ENCODE data around the gene ALKBH7. TPM values are rescaled to one million over a fixed set of nuclear protein-coding genes. Genes with fewer than 3 reads are reported as not detected.
"Not testable (repeated sequence)": the region's sequence is repeated elsewhere in the genome, so short reads cannot be mapped to it uniquely, and the experiment has no call there.

ALKBH7 gene
- total RNA-seq, 1 donor from 2014 or later = 59.2 TPM

- peak; percentile 99 for DNase-seq
Observed at GRCh38 chr19:6373096-6373812, 660 bp downstream of the ALKBH7 start.

GRCh38 chr19:6373813-6374108 is 1.2 kb downstream of the ALKBH7 start:
- no peak for DNase-seq

DNA sequence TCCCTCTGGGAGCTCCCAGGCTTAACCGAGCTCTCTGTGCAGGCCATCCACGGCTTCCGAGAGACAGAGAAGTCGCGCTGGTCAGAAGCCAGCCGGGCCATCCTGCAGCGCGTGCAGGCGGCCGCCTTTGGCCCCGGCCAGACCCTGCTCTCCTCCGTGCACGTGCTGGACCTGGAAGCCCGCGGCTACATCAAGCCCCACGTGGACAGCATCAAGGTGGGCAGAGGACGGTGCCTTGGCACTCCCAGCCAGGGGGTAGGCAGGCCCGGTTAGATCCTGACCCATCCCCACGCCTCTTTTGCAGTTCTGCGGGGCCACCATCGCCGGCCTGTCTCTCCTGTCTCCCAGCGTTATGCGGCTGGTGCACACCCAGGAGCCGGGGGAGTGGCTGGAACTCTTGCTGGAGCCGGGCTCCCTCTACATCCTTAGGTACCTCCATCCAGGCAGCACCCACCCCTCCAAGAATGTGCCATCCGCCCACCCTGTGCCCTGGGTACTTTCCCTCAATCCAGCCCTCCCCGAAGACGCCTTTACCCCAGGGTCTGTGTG is 1.6 kb downstream of the ALKBH7 start:
- DNase-seq = no peak

DNA sequence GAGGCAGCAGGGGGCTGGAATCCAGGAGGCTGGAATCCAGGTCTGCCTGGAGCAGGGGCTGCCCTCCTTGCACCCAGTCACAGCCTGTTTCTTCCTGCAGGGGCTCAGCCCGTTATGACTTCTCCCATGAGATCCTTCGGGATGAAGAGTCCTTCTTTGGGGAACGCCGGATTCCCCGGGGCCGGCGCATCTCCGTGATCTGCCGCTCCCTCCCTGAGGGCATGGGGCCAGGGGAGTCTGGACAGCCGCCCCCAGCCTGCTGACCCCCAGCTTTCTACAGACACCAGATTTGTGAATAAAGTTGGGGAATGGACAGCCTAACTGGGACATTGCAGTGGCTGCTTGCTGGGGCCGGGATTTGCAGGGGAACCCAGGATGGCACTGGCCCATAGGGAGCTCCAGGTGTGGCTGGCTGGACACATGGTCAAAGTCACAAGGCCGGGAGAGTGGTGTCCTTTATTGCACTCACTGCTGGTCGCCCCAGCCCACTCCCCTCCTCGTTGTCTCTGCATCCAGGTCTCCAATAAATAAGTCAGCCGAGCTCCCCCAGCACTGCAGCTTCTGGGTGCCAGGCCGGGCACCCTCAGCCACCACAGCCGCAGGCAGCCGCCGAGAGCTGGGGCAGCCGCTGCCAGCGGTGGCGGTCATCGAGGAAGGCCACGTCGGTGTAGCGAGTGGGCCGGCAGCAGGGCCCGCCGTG is 2.3 kb downstream of the ALKBH7 start:
- DNase-seq = no peak

DNA sequence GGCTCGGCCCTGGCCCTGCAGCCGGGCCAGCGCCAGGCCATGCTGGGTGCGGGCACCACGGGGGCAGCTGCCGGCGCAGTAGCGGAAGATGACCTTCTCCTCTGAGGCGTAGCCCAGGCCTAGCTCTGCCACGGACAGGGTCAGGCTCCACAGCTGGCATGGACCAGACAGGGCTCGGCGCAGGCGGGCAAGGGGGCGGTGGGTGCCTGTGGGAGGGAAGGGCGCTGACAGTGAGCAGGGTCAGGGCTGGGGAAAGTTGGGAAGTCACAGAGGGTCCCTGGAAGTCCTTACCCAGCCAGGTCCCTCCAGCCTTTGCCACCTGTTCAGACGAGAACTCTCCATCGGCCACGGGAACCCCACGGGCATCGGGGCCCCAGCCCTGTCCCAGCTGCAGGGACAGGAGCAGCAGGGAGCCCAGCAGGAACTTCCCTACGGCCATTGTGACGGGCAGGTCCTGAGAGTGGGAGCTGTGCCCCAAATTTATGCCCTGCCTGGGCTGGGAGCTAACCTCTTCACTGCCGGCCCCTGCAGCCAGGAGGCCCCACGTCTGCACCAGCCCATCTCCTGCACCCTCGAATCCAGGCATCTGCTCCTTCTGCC is 2.9 kb downstream of the ALKBH7 start, which contains the start of gene PSPN:
Gene PSPN (minus strand): TSS at position 523 of the 600 bp plus-strand sequence. CDS start 84 bp downstream, at position 439.
- no peak for DNase-seq

- DNase-seq = no peak
Observed at GRCh38 chr19:6376512-6377190, 4.1 kb downstream of the ALKBH7 start.

DNA sequence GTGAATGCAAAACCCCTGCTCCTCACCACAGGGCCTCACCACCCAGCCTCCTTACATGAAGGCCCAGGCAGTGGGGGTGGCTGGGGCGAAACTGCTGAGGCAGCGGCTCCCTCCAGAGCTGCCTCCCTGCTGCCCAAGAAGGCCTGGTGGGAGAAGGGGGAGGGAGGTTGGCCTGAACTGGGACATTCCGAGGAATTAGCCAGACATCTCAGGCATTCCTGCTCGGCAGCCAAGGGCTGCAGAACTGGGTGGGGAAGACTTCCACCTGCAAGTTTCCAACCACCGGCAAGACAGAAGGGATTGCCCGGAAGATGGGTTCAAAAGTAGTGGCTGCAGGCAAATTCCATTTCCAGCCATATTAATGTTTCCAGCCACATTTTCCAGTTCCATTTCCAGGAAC is 5.4 kb downstream of the ALKBH7 start:
- no peak for DNase-seq

DNA sequence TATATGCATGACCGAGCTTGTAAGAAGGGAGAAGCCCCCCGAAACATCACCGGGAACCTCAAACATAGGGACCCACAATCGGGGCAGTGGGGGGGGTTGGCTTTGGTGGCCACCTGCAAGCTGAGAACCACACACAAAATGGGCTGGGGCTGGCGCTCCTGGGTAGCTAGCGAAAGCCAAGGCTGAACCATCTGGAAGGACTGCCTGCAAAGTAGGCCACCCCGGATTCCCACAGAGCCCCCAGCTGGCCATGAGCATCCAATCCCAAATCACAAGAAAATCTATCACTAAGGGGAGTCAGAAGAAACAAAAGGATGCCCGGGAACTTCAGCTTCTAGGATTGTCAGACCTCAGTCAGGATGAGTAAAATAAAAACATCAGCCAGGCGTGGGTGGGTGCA is 5.9 kb downstream of the ALKBH7 start:
- DNase-seq = no peak

DNA sequence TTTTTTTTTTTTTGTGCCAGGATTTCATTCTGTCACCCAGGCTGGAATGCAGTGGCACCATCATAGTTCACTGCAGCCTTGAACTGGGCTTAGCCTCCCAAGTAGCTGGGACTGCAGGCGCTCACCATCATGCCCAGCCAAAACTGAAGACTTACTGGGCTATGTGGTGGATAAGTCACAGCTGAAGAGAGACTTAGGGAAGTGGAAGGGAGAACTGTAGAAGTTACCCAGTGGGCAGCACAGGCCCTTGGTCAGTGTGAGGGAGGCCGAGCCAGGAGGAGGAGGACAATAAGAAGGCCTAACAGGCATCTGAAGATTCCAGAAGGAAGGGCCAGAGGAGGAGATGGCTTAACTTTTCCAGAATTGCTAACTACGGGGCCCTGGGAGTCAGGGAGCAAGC is 7.2 kb downstream of the ALKBH7 start:
- no peak for DNase-seq

- DNase-seq = no peak
Observed at GRCh38 chr19:6381030-6381750, 8.6 kb downstream of the ALKBH7 start.

- no peak for DNase-seq
Observed at GRCh38 chr19:6383188-6383587, 10.6 kb downstream of the ALKBH7 start.

DNA sequence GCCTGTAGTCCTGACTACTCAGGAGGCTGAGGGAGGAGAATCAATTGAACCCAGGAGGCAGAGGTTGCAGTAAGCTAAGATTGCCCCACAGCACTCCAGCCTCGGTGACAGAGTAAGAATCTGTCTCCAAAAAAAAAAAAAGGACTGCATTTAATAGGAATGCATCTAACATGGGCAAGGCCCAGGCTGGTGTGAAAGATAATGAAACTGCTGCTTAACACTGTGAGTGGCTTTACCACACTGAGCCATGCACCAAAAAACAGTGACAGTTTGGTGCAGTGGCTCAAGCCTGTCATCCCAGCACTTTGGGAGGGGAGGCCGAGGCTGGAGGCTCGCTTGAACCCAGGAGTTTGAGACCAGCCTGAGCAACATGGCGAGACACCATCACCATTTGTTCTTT is 11.8 kb downstream of the ALKBH7 start:
- DNase-seq = no peak

- DNase-seq = no peak
Observed at GRCh38 chr19:6387372-6387771, 14.8 kb downstream of the ALKBH7 start.

GRCh38 chr19:6392221-6393073 is 19.9 kb downstream of the ALKBH7 start:
- no peak for DNase-seq

- peak; percentile 94 for DNase-seq
Observed at GRCh38 chr19:6393074-6393982, 20.7 kb downstream of the ALKBH7 start, which contains the start of gene GTF2F1. Gene GTF2F1 (minus strand): TSS chr19:6393164. CDS start chr19:6392995, 169 bp downstream.

GRCh38 chr19:6393983-6394412 is 21.4 kb downstream of the ALKBH7 start:
- DNase-seq = no peak

DNA sequence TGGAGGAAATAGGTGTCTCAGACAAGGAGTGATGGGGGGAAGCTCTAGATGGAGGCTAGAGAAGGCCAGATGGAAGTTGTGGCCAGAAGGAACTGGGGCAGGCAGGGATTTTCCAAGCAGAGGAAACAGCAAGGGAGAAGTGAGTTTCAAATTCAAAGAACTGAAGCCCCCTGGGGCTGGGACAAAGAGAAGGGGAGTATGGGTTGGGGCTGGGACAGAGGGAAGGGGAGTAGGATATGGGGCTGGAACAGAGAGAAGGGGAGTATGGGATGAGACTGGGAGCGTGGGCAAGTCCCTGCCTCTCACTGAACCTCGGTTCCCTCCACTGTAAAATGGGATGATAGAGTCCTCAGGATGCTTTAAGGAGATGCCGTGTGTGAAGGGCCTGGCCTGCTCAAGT is 22.2 kb downstream of the ALKBH7 start:
- no peak for DNase-seq

DNA sequence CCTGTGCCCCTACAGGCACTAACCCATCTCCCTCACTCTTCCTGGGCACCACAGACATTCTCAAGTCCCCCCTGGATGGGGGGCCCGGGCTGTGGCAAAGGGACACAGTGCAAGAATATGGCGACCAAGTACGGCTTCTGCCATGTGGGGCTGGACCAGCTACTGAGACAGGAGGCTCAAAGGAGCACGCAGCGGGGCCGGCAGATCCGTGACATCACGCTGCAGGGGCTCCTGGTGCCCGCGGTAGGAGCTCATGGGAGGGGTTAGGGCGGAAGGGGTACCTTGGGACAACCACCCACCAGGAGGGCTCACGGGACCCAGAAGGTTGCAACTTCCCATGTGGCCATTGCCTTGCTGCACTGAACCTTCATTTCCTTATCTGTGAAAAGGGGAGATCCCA is 23.7 kb downstream of the ALKBH7 start:
- no peak for DNase-seq

DNA sequence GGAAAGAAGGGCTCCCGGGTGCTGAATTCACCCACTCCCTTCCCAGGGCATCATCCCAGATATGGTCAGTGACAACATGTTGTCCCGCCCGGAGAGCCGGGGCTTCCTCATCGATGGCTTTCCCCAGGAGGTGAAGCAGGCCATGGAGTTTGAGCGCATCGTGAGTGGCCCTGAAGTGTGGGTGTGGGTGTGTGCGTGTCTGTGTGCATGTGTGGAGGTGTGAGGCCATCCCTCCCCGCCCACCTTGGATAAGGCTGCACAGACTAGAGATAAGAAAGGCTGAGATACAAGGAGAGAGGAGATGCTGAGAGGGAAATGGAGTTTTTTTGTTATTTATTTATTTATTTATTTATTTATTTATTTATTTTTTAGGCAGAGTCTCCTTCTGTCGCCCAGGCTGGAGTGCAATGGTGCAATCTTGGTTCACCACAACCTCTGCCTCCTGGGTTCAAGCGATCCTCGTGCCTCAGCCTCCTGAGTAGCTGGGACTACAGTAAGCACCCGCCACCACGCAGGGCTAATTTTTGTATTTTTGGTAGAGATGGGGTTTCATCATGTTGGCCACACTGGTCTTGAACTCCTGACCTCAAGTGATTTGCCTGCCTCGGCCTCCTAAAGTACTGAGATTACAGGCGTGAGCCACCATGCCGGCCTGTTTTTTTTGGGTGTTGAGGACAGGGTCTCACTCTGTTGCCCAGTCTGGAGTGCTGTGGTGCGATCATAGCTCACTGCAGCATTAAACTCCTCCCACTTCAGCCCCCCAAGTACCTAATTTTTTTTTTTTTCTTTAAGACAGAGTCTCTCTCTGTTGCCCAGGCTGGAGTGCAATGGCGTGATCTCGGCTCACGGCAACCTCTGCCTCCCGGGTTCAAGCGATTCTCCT is 27.7 kb downstream of the ALKBH7 start:
- DNase-seq = not testable (repeated sequence)
